NCI-H2029 (cell line): ENCODE measurements around the gene KIF13A.
"Not testable (repeated sequence)": the region's sequence is repeated elsewhere in the genome, so short reads cannot be mapped to it uniquely, and the experiment has no call there.

Experiments
- DNase-seq: peaks from one replicate; lab custom pipeline; 2025; lab: John Stamatoyannopoulos, UW

KIF13A gene

GRCh38 chr6:17932330-17932852, 55.0 kb downstream of the KIF13A start:
- no peak for DNase-seq

GRCh38 chr6:17931227-17931626, 56.2 kb downstream of the KIF13A start:
- no peak for DNase-seq

GRCh38 chr6:17930321-17930993, 57.0 kb downstream of the KIF13A start:
- DNase-seq: no peak

- DNase-seq: no peak
Measured at GRCh38 chr6:17928514-17929430, 58.7 kb downstream of the KIF13A start.

GRCh38 chr6:17927705-17928104, 59.7 kb downstream of the KIF13A start:
- no peak for DNase-seq

- no peak for DNase-seq
Measured at GRCh38 chr6:17923401-17923863, 64.0 kb downstream of the KIF13A start.

- DNase-seq: no peak
Measured at GRCh38 chr6:17921454-17921853, 66.0 kb downstream of the KIF13A start.

GRCh38 chr6:17919496-17919895, 67.9 kb downstream of the KIF13A start:
- no peak for DNase-seq

- no peak for DNase-seq
Measured at GRCh38 chr6:17917837-17918763, 69.3 kb downstream of the KIF13A start.

GRCh38 chr6:17914651-17915050, 72.8 kb downstream of the KIF13A start:
- no peak for DNase-seq

- DNase-seq: no peak
Measured at GRCh38 chr6:17912521-17912920, 74.9 kb downstream of the KIF13A start.

- not testable (repeated sequence) for DNase-seq
Measured at GRCh38 chr6:17911656-17912055, 75.8 kb downstream of the KIF13A start.

- no peak for DNase-seq
Measured at GRCh38 chr6:17910189-17910588, 77.2 kb downstream of the KIF13A start.

- no peak for DNase-seq
Measured at GRCh38 chr6:17908831-17909230, 78.6 kb downstream of the KIF13A start.

GRCh38 chr6:17907406-17908229, 79.8 kb downstream of the KIF13A start:
- DNase-seq: no peak

GRCh38 chr6:17905611-17906592, 81.5 kb downstream of the KIF13A start:
- no peak for DNase-seq

- no peak for DNase-seq
Measured at GRCh38 chr6:17904491-17905120, 82.8 kb downstream of the KIF13A start.

- no peak for DNase-seq
Measured at GRCh38 chr6:17902974-17903373, 84.5 kb downstream of the KIF13A start.

- DNase-seq: no peak
Measured at GRCh38 chr6:17901493-17901892, 85.9 kb downstream of the KIF13A start.
